ENCODE data around the gene FASTKD2. TPM values are rescaled to one million over a fixed set of nuclear protein-coding genes. Genes with fewer than 3 reads are reported as not detected.
A peak's percentile ranks its signal among the peaks of the same experiment; 100 is the strongest.

FASTKD2 gene
- total RNA-seq = 10 to 100 TPM; 19.5 to 21.4 TPM

DNA sequence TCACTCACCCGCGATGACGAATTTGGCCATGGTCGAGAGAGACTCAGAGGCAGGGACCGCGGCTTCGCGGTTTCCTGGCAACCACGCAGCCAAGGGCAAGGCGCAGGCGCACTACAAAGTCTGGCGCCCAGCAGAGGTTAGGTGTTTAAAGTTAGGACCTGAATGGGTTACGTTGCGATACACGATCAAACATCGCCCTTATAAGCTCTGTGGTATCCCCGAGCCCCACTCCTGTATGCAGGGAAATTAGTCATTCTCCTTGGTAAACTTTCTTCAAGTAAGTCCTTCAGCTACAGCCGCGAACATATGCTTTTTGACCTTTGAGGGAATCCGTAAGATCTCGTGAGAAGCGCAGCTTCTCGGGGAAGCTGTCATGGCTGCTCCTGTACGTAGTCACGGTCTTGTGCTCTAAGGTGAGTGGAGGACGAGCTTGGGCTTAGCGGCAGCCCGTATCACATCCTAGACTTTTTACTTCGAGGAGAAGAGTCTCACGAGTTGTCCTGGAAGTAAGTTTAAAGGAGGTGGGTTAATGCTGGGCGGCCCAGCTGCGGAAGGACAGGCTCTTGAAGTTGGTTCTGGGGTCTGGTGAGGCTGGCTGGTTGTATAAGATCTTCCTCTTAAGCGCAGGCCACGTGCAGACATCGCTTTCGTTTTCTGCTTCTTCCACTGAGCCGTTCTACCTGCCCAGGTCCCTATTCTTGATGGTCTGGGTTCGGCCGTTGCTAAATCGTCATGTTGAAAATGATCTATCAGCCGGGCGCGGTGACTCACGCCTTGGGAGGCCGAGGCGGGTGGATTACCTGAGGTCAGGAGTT, at the start of gene FASTKD2, which contains the start of gene MDH1B:
Gene FASTKD2, plus strand, starts transcription at position 365 of the 815 bp plus-strand sequence. CDS start 1,088 bp downstream, outside the sequence.
Gene MDH1B, minus strand, starts transcription at position 87 of the 815 bp plus-strand sequence. Its CDS starts 57 bp downstream, at position 30.
- WGBS = under 1% methylated on average over 46 of the region's 46 CpGs
- TF ChIP-seq, protein P1, sequence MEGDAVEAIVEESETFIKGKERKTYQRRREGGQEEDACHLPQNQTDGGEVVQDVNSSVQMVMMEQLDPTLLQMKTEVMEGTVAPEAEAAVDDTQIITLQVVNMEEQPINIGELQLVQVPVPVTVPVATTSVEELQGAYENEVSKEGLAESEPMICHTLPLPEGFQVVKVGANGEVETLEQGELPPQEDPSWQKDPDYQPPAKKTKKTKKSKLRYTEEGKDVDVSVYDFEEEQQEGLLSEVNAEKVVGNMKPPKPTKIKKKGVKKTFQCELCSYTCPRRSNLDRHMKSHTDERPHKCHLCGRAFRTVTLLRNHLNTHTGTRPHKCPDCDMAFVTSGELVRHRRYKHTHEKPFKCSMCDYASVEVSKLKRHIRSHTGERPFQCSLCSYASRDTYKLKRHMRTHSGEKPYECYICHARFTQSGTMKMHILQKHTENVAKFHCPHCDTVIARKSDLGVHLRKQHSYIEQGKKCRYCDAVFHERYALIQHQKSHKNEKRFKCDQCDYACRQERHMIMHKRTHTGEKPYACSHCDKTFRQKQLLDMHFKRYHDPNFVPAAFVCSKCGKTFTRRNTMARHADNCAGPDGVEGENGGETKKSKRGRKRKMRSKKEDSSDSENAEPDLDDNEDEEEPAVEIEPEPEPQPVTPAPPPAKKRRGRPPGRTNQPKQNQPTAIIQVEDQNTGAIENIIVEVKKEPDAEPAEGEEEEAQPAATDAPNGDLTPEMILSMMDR (IDR thresholded peaks at IDR 0.05) = peak in 1 of 4 experiments; percentile 5
- peak; percentile 94 for TF ChIP-seq POLR2AphosphoS5 (IDR thresholded peaks at IDR 0.05)
- no peak for TF ChIP-seq POLR2A (IDR thresholded peaks at IDR 0.05)

DNA sequence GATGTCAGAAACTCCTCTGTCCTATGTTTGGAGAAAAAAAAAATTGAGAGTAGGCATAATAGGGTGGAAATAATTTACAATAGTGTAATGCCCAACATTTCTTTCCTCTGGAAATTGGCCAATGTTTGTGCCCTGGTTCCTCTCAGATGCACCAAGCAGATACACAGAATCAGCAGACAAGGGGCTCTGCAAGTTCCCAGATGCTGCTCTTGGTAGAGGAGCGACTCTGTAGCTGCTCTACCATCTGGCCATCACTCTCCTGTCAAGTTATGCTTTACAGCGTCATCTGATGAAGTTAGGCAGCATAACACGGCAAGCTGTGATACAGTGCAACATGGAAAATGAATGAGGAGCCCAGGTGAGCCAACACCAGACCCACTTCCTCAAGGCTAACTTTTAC, 48.8 kb upstream of the FASTKD2 start:
- Histone ChIP-seq H3K27me3 (replicated peaks; ENCODE audit: insufficient read depth) (no peaks in the 10 kb centered on the region), H3K4me1 (replicated peaks) (no peaks in the 10 kb centered on the region), H3K36me3 (no peaks in the 10 kb centered on the region), H3K9me3 (no peaks in the 10 kb centered on the region), H3K4me3 (no peak overlapping the region), H3K27ac (no peak overlapping the region)
- no peak for DNase-seq (ENCODE audit: low spot score)
- TF ChIP-seq, protein P1 (IDR thresholded peaks at IDR 0.05) = no peak
- TF ChIP-seq POLR2A (IDR thresholded peaks at IDR 0.05) = no peak
- TF ChIP-seq POLR2AphosphoS5 (IDR thresholded peaks at IDR 0.05) = no peak
- WGBS = 86% methylated on average over 3 of the region's 3 CpGs
- intact Hi-C loops (cut with DNase I) = no loop called here

More for the DNA sequence above, at the start of gene FASTKD2, which contains the start of gene MDH1B:
- no peaks in the 10 kb centered on the region for H3K9me3 ChIP-seq
- peak within 1 kb of the TSS; percentile 78 to 81 for H3K27ac ChIP-seq
- peaks cover 3% of the 10 kb centered on the region for H3K4me1 ChIP-seq (replicated peaks)
- peak; percentile 83 for DNase-seq (ENCODE audit: low spot score)
- H3K36me3 ChIP-seq = no peaks in the 10 kb centered on the region
- intact Hi-C loops (cut with DNase I) = no loop called here
- H3K27me3 ChIP-seq (replicated peaks; ENCODE audit: insufficient read depth) = no peaks in the 10 kb centered on the region
- peak within 1 kb of the TSS; percentile 70 to 71 for H3K4me3 ChIP-seq

DNA sequence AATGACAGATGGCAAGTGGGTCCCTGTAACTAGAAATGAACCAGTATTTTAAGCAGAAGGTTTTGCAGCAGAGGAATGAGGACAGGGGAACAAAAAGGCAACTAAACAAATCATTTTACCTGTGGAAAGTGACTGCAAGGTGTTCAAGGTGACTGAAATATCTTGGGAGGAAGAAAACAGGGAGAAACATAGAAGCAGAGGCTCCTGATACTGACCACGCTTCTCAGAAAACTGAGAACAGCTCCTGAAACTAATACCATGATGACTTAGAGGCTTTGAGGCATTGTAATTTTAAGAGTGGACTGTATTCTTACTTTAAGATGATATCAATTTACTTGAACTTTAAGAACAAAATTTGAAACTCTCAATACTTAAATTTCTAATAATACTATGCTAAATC, 47.1 kb upstream of the FASTKD2 start, which contains the start of gene DYTN:
Gene DYTN, minus strand, starts transcription at position 101 of the 400 bp plus-strand sequence. CDS start 117 bp downstream, outside the sequence.
- Histone ChIP-seq H3K9me3 (no peaks in the 10 kb centered on the region), H3K27ac (no peak within 1 kb of the TSS), H3K36me3 (no peaks in the 10 kb centered on the region), H3K27me3 (replicated peaks; ENCODE audit: insufficient read depth) (no peaks in the 10 kb centered on the region), H3K4me3 (no peak within 1 kb of the TSS), H3K4me1 (replicated peaks) (no peaks in the 10 kb centered on the region)
- no peak for DNase-seq (ENCODE audit: low spot score)
- intact Hi-C loops (cut with DNase I) = no loop called here
- TF ChIP-seq POLR2A (IDR thresholded peaks at IDR 0.05) = no peak
- TF ChIP-seq, protein P1 (IDR thresholded peaks at IDR 0.05) = no peak
- no peak for TF ChIP-seq POLR2AphosphoS5 (IDR thresholded peaks at IDR 0.05)
- 76% methylated on average over 1 of the region's 1 CpG for WGBS

DNA sequence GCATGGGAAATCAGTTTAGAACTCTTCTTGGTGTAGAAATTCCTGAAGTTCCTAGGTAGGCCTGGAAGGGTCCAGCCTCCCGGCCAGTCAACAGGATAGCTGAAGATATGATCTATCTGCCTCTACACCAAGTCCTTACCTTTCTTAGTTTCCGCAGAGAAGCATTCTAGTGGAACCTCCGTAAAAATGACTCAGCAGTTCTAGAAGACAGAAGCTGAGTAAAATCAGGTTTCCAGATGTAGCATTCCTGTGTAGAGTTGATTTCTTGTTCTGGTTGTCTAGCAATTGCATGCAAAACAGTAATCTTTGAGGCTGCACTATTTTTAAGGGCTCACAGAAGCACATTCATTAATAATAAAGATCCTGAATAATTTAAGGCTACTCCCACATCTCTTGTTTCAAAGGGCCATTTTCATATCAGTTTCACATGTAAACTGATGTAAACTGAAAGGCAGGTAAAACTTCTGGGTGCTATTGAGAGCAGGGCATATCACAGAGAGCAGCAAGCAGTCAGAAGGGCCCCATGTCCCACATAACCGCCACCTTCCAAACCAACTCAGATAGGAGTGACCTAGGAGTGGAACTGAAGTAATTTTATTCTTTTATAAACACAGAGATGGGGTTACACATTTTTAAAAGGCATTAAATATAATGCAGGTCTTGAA, 44.0 kb upstream of the FASTKD2 start:
- no peaks in the 10 kb centered on the region for H3K9me3 ChIP-seq
- 75% methylated on average over 4 of the region's 4 CpGs for WGBS
- no peak overlapping the region for H3K4me3 ChIP-seq
- no peak for DNase-seq (ENCODE audit: low spot score)
- H3K27ac ChIP-seq = no peak overlapping the region
- intact Hi-C loops (cut with DNase I) = no loop called here
- H3K27me3 ChIP-seq (replicated peaks; ENCODE audit: insufficient read depth) = no peaks in the 10 kb centered on the region
- TF ChIP-seq, protein P1 (IDR thresholded peaks at IDR 0.05) = no peak
- TF ChIP-seq POLR2A (IDR thresholded peaks at IDR 0.05) (no peak), POLR2AphosphoS5 (IDR thresholded peaks at IDR 0.05) (no peak)
- no peaks in the 10 kb centered on the region for H3K36me3 ChIP-seq
- no peaks in the 10 kb centered on the region for H3K4me1 ChIP-seq (replicated peaks)

All from prostate gland (tissue), 2 donors.